Subcutaneous abdominal adipose tissue (tissue), 5 donors: ENCODE measurements around the gene ABCA6.

ENCODE experiments used
- H3K27ac ChIP-seq: one replicate; pipeline ENCODE4 v1.7.0; 2013; ENCODE audit warnings: low read depth, mild to moderate bottlenecking, inconsistent platforms, low read length, moderate library complexity
- H3K27me3 ChIP-seq, 5 donors: one replicate each; pipeline ENCODE4 v1.7.0; 2013; ENCODE audit warnings: low read length in 5 of 5, inconsistent platforms in 1 of 5; ENCODE audit not compliant: control insufficient read depth in 5 of 5, insufficient read depth in 4 of 5
- H3K36me3 ChIP-seq, 5 donors: one replicate each; pipeline ENCODE4 v1.7.0; 2013; ENCODE audit warnings: low read length in 5 of 5; ENCODE audit not compliant: control insufficient read depth in 5 of 5, insufficient read depth in 5 of 5
- H3K4me1 ChIP-seq, 5 donors: one replicate each; pipeline ENCODE4 v1.7.0; 2013; ENCODE audit warnings: low read length in 5 of 5, mild to moderate bottlenecking in 3 of 5, moderate library complexity in 1 of 5; ENCODE audit not compliant: control insufficient read depth in 5 of 5, insufficient read depth in 5 of 5
- H3K4me3 ChIP-seq, 5 donors: one replicate each; pipeline ENCODE4 v1.7.0; 2013; ENCODE audit warnings: low read length in 5 of 5, low read depth in 1 of 5
- H3K9ac ChIP-seq, 5 donors: one replicate each; pipeline ENCODE4 v1.7.0; 2013; ENCODE audit warnings: low read length in 5 of 5, mild to moderate bottlenecking in 4 of 5, moderate library complexity in 3 of 5
- H3K9me3 ChIP-seq, 5 donors: one replicate each; pipeline ENCODE4 v1.7.0; 2013; ENCODE audit warnings: low read length in 5 of 5; ENCODE audit not compliant: control insufficient read depth in 5 of 5
- donor health status: healthy.
- donor health status: healthy.
- donor health status: healthy.
- donor health status: healthy.
- donor health status: healthy.

ABCA6 gene

DNA sequence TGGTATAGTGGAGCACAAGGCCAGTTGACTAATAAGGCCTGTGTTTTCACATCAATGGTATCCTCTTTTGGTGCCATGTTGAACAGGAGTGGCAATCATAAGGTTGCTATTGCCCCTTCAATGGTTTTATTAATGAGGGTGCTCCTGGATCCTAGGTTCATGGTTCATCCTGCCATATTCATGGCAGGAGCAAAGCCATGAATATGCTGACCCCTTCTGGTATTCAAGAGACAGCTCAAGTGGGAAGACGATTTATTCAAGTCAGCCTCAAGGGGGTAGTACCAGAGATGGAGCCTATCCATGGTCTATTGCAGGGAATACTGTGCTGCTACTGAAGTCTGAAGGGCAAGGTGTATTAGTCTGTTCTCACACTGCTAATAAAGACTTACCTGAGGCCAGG, 83.5 kb downstream of the ABCA6 start:
- H3K27me3 ChIP-seq = no peaks in the 10 kb centered on the region
- peaks cover 0 to 6% (median 0%) of the 10 kb centered on the region in 5 donors for H3K9me3 ChIP-seq
- H3K4me3 ChIP-seq = no peak overlapping the region
- no peak overlapping the region for H3K27ac ChIP-seq
- no peak overlapping the region for H3K9ac ChIP-seq
- peaks cover 0 to 9% (median 0%) of the 10 kb centered on the region in 5 donors for H3K36me3 ChIP-seq
- peaks cover 6 to 30% (median 20%) of the 10 kb centered on the region in 5 donors for H3K4me1 ChIP-seq

GRCh38 chr17:69057280-69057679, 84.4 kb downstream of the ABCA6 start:
- Histone ChIP-seq H3K9ac (no peak overlapping the region), H3K4me3 (no peak overlapping the region), H3K4me1 (peaks cover 6 to 29% (median 20%) of the 10 kb centered on the region in 5 donors), H3K9me3 (peaks cover 0 to 6% (median 0%) of the 10 kb centered on the region in 5 donors), H3K27ac (no peak overlapping the region), H3K27me3 (no peaks in the 10 kb centered on the region), H3K36me3 (peaks cover 0 to 9% (median 0%) of the 10 kb centered on the region in 5 donors)

- H3K4me3 ChIP-seq = no peak overlapping the region
- no peaks in the 10 kb centered on the region for H3K27me3 ChIP-seq
- peaks cover 3 to 20% (median 15%) of the 10 kb centered on the region in 5 donors for H3K4me1 ChIP-seq
- H3K9ac ChIP-seq = no peak overlapping the region
- H3K27ac ChIP-seq = no peak overlapping the region
- H3K9me3 ChIP-seq = peaks cover 0 to 6% (median 0%) of the 10 kb centered on the region in 5 donors
- H3K36me3 ChIP-seq = peaks cover 0 to 9% (median 0%) of the 10 kb centered on the region in 5 donors
Observed at GRCh38 chr17:69056179-69056823, 85.4 kb downstream of the ABCA6 start.

DNA sequence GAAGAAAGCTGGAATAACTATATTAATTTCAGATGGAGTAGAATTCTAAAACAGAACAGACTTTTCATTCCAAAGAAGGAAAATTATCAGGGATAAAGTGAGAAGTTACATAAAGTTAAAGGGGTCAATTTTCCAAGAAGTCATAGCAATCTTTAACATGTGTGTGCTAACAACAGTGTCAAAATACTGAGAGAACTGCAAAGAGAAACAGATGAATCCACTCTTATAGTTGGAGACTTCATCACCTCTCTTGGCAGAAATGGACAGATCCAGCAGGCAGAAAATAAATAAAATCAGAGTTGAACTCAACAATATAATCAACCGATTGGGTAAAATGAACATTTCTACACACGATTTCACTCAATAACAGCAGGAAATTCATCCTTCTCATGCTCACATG, 86.4 kb downstream of the ABCA6 start:
- Histone ChIP-seq H3K36me3 (peaks cover 0 to 9% (median 0%) of the 10 kb centered on the region in 5 donors), H3K9me3 (peaks cover 0 to 6% (median 0%) of the 10 kb centered on the region in 5 donors), H3K4me3 (no peak overlapping the region), H3K4me1 (peaks cover 0 to 20% (median 10%) of the 10 kb centered on the region in 5 donors), H3K9ac (no peak overlapping the region), H3K27ac (no peak overlapping the region), H3K27me3 (no peaks in the 10 kb centered on the region)

DNA sequence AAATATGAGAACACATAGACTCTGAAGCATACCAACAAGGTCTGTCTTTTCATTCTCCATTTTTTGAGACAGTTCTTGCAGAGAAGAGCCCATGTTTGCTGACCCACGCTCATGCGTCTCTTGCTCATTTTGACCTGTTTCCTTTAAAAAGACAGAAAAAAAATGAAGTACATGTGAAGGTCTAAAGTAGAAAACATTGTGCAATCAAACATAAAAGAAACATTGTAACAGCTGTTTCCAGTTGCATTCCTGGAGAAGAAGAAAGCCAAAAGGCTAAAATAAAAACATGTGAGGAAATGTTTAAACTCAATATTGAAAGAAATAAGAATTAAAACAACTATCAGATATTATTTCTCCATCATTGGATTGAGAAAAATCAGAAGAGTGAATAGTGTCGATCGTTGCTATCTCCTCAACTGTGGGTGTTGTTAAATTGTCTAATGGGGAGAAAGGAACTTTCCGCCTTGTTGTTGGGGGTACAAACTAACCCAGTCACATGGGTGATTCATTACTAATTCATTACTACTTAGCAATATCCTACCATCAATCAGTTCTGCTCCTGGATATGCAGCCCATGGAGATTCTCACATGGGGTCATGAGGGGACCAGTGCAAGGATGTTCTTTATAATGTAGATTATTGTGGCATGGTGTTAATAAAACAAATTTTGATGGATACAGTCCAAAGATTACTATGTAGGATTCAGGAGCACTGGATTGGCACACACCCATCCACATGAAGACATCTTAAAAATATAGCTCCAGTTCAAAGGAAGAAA, 90.5 kb downstream of the ABCA6 start:
- peaks cover 0 to 6% (median 2%) of the 10 kb centered on the region in 5 donors for H3K36me3 ChIP-seq
- no peak overlapping the region for H3K27ac ChIP-seq
- no peak overlapping the region for H3K4me3 ChIP-seq
- peaks cover 0 to 25% (median 20%) of the 10 kb centered on the region in 5 donors for H3K4me1 ChIP-seq
- no peak overlapping the region for H3K9ac ChIP-seq
- H3K9me3 ChIP-seq = peaks cover 0 to 6% (median 1%) of the 10 kb centered on the region in 5 donors
- no peaks in the 10 kb centered on the region for H3K27me3 ChIP-seq

- peaks cover 0 to 25% (median 20%) of the 10 kb centered on the region in 5 donors for H3K4me1 ChIP-seq
- peaks cover 0 to 6% (median 0%) of the 10 kb centered on the region in 5 donors for H3K9me3 ChIP-seq
- no peak overlapping the region for H3K4me3 ChIP-seq
- H3K9ac ChIP-seq = no peak overlapping the region
- H3K27me3 ChIP-seq = no peaks in the 10 kb centered on the region
- peaks cover 0 to 19% (median 12%) of the 10 kb centered on the region in 5 donors for H3K36me3 ChIP-seq
- H3K27ac ChIP-seq = no peak overlapping the region
Observed at GRCh38 chr17:69048634-69049033, 93.1 kb downstream of the ABCA6 start.

GRCh38 chr17:69047368-69048263, 94.1 kb downstream of the ABCA6 start:
- H3K4me1 ChIP-seq = peaks cover 0 to 25% (median 20%) of the 10 kb centered on the region in 5 donors
- H3K36me3 ChIP-seq = peaks cover 7 to 25% (median 20%) of the 10 kb centered on the region in 5 donors
- peak overlapping the region in 1 of 5 donors; percentile 25 for H3K9ac ChIP-seq
- H3K27ac ChIP-seq = peak overlapping the region; percentile 8
- peak overlapping the region in 2 of 5 donors; percentile 11 to 21 for H3K4me3 ChIP-seq
- H3K27me3 ChIP-seq = no peaks in the 10 kb centered on the region
- H3K9me3 ChIP-seq = peaks cover 0 to 6% (median 0%) of the 10 kb centered on the region in 5 donors

DNA sequence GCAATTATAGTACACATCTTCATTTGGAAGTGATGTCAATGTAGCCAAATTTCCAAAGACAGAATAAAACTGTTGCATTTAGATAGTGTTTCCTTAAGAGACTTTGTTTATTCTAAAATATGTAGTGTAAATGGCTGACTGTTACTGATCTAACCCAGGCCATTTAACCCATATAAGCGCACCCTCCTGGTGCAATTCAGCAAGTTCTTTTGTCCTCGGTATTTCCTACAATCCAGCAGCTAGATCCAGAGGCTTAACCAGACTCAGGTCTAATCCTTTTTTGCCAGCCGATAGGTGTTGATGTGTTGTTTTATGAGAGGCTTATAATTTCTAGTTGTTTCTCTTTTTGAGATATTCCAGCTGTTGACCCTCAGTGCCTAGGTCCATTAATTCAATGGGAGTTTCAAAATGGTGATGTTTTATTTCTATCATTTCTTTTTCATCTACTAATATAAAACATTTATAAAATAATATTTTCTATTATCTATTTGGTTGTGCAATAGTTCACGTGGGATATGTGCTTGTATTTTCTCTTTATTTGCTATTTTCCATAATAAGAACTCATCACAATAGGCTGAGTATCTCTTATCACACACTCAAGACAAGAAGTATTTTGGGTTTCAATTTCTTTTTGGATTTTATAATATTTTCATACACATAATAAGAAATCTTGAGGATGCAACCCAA, 95.4 kb downstream of the ABCA6 start:
- H3K27ac ChIP-seq = no peak overlapping the region
- H3K4me3 ChIP-seq = no peak overlapping the region
- H3K9ac ChIP-seq = no peak overlapping the region
- H3K9me3 ChIP-seq = peaks cover 0 to 6% (median 0%) of the 10 kb centered on the region in 5 donors
- H3K27me3 ChIP-seq = no peaks in the 10 kb centered on the region
- peaks cover 0 to 25% (median 18%) of the 10 kb centered on the region in 5 donors for H3K4me1 ChIP-seq
- peaks cover 11 to 32% (median 22%) of the 10 kb centered on the region in 5 donors for H3K36me3 ChIP-seq

GRCh38 chr17:69045646-69046045, 96.0 kb downstream of the ABCA6 start:
- Histone ChIP-seq H3K27me3 (no peaks in the 10 kb centered on the region), H3K9ac (no peak overlapping the region), H3K4me1 (peaks cover 0 to 19% (median 13%) of the 10 kb centered on the region in 5 donors), H3K36me3 (peaks cover 11 to 32% (median 22%) of the 10 kb centered on the region in 5 donors), H3K9me3 (peaks cover 0 to 6% (median 0%) of the 10 kb centered on the region in 5 donors), H3K4me3 (no peak overlapping the region), H3K27ac (no peak overlapping the region)
